Activated CD8-positive, alpha-beta memory T cell treated with anti-CD3 and anti-CD28 coated beads for 24 hours (primary cell): ENCODE measurements around the gene ZNRF4.

ENCODE experiments used
- DNase-seq: peaks from one replicate; pipeline ENCODE4 v3.0.0-alpha.2; 2020

ZNRF4 gene

GRCh38 chr19:5444431-5444830 lies 10.8 kb upstream of the ZNRF4 start:
- no peak for DNase-seq

GRCh38 chr19:5445071-5445470 lies 10.1 kb upstream of the ZNRF4 start:
- DNase-seq: no peak

DNA sequence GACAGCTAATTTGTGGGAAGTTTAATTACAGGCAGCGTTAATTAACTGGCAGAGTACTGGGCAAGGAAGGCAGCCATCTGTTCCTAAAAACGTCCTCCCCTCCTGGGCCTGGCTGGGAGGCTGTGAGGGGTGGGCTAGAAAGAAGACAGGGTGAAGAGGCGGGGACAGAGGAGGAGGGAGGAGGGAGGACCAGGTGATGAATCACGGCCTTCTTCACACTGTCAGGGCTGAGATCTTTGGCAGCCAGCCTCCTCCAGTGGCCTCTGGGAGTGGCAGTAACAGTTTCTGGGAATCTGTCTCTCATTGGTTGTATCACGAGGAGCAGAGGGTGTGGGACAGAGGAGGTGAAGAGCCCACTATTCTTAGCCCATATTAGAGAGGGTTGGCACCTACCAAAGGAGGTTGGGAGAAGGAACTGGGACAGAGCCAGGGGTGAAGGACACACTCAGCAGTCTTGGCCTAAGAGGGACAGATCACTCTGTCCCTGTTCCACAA lies 9.6 kb upstream of the ZNRF4 start:
- no peak for DNase-seq

GRCh38 chr19:5447700-5448311 lies 7.4 kb upstream of the ZNRF4 start:
- no peak for DNase-seq

- DNase-seq: no peak
These were observed 6.8 kb upstream of the ZNRF4 start for GRCh38 chr19:5448374-5448773.

DNA sequence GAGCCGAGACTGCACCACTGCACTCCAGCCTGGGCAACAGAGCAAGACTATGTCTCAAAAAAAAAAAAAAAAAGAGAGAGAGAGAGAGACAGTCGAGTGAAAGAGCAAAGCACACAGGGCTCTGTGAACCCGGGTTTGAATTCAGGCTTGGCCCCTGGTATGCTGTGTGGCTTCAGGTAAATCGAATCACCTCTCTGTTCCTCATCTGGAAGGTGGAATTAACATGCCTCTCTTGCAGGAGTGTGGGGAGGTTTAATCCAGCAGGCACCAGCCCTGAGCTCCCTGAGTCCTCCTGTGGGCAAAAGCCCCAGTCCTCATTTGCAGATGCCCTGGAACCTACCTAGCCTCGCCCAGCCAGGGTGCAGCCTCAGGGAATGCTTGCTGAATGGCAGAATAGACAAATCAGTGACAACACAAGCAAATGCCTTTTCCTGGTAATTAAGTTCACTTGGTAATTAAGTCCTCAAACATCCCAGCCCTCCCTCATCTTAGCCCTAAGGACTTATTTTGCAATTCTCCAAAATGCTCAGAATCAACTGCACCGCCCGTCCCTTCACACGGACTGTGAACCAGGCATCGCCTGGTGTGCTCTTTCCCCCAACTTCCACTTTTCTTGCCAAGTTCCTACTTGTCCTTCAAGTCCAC lies 4.6 kb upstream of the ZNRF4 start:
- no peak for DNase-seq

DNA sequence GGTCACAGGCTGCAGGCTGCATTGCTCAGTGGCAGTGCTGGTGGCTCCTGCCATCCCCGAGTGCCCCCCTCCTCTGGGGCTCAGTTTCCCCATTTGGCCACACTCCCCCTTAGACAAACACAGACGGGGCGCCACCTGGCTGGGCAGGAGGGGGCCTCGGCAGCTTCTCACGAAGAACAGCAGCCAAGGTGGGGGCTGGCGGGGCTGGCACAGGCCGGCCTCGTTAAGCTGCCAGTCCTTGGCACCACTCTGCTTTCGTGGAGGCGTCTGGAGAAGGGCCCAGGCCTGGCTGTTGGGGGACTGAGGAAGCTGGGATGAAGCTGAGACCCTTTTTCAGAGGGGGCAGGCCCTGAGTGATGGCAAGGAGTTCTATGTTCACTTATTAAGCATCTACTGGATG lies 3.7 kb upstream of the ZNRF4 start:
- DNase-seq: no peak

GRCh38 chr19:5452594-5453565 lies 2.3 kb upstream of the ZNRF4 start:
- no peak for DNase-seq

DNA sequence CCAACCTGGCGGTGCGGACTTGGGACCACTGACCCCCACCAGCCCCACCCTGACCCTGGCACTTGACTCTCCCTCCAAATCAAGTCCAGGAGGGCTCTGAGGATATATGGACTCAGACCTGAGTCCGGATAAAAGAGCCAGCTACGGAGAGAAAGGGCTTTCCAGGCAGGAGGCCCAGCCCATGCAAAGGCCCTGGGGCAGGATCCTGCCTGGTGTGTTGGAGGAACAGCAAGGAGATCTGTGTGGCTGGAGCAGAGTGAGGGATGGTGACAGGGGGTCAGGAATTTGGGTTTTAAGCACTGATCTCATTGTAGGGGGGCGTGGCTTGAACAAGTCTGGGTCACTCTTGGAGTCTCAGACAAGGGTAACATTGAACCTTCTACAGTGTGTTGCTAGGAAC lies 474 bp upstream of the ZNRF4 start:
- DNase-seq: no peak

GRCh38 chr19:5456130-5456840 lies 1.1 kb downstream of the ZNRF4 start:
- DNase-seq: no peak

DNA sequence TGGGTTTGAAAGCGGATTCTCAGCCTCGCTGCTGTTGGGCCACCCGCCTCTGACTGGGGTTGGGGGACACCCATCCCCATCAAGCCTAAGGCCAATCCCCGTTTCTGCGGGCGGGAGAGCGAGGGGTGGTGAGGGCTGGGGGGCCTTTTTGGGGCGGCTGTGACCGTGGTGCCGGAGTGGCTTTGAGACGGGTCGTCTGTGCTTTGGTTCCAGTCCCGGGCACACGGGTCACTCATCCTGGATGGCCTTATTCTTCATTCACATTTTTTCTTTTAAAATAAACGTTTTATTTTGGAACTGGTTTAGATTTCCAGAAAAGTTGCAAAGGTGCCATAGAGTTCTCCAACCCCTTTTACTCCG lies 1.6 kb downstream of the ZNRF4 start:
- no peak for DNase-seq

GRCh38 chr19:5457709-5458108 lies 2.5 kb downstream of the ZNRF4 start:
- DNase-seq: no peak

GRCh38 chr19:5458420-5458819 lies 3.2 kb downstream of the ZNRF4 start:
- DNase-seq: no peak

- DNase-seq: no peak
These were observed 4.1 kb downstream of the ZNRF4 start for GRCh38 chr19:5459360-5459759.

GRCh38 chr19:5460748-5461147 lies 5.5 kb downstream of the ZNRF4 start:
- DNase-seq: no peak

- DNase-seq: no peak
These were observed 8.7 kb downstream of the ZNRF4 start for GRCh38 chr19:5463959-5464358.

GRCh38 chr19:5466072-5466471 lies 10.9 kb downstream of the ZNRF4 start:
- DNase-seq: no peak

- no peak for DNase-seq
These were observed 11.6 kb downstream of the ZNRF4 start for GRCh38 chr19:5466814-5467291.

DNA sequence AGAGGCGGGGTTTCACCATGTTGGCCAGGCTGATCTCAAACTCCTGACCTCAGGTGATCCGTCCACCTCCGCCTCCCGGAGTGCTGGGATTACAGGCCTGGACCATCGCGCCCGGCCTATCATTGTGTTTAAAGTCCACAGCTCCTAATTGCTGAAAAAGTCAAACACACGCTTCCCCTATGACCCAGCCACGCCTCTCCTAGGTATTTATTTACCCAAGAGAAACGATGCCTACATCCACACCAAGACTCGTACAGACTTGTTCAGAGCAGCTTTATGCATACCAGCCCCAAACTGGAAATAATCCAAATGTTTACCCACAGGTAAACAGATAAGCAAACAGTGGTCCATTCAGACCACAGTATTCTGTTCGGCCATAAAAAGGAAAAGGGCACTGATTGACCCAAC lies 15.1 kb downstream of the ZNRF4 start:
- DNase-seq: no peak

GRCh38 chr19:5472286-5472685 lies 17.1 kb downstream of the ZNRF4 start:
- no peak for DNase-seq

GRCh38 chr19:5473646-5474045 lies 18.4 kb downstream of the ZNRF4 start:
- DNase-seq: no peak

DNA sequence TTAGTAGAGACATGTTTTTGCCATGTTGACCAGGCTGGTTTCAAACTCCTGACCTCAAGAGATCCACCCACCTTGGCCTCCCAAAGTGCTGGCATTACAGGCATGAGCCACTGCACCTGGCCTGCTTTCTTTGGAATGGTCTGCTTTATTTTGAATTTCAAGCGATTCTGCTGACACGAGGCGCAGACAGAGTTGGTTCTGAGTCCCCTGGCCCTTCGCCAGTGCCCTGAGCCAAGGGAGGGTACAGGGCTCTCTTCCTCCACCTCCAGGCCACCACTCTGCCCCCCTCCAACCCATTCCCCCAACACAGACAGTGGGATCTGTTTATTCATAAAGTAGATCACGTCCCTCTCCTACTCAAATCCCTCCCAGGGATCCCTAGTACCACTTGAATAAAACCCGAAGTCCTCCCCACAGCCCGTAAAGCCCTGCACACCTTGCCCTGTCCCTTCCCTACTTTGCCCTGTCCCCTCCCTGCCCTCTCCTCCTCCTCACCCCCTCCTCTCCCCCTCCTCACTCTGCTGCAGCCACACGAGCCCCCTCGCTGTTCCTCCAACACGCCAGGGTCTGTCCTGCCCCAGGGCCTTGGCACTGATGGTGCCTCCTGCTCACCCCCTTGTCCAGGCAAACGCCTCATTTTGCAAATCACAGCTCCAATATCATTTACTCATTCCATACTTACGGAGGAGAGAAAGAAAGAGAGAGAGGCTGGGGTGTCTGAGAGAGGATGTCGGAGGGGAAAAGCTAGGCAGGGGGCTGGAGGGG lies 22.4 kb downstream of the ZNRF4 start:
- DNase-seq: no peak
